GM12878 (cell line): Measurements from ENCODE around the gene EMILIN2. TPM values are rescaled to one million over a fixed set of nuclear protein-coding genes. Genes with fewer than 3 reads are reported as not detected.
A peak's percentile ranks its signal among the peaks of the same experiment; 100 is the strongest.

Experiments used
- ATAC-seq: fragments of 200-7000 bp; cut with Tn5 transposase; 3 replicates; pipeline ENCODE4 v1.9.1; 2020; ENCODE audit warnings: mild to moderate bottlenecking, moderate library complexity
- BruUV-seq: library from RNA; stranded (reverse); fragments of 400-500 nt; replicated peaks from 2 replicates; lab custom pipeline; 2021; lab: Mats Ljungman, UMichigan
- CTCF ChIA-PET: fragments of 300-600 bp; sonication (Branson Sonifier 250); formaldehyde crosslinking; extraction: SDS; loops from one replicate; lab custom pipeline; 2021; ENCODE audit warnings: inconsistent platforms; lab: Yijun Ruan, JAX
- POLR2A ChIA-PET: fragments of 350-600 bp; formaldehyde crosslinking; extraction: SDS; loops from one replicate; lab custom pipeline; 2021; ENCODE audit warnings: inconsistent platforms; lab: Charles Lee
- RAD21 ChIA-PET: fragments of 300-600 bp; sonication (Branson Sonifier 250); formaldehyde crosslinking; loops from one replicate; lab custom pipeline; 2023; ENCODE audit warnings: antibody characterized with exemption; ENCODE audit not compliant: unreplicated experiment; lab: Charles Lee
- SMC1A ChIA-PET: fragments of 300-600 bp; sonication (Branson Sonifier 250); formaldehyde crosslinking; loops from one replicate; lab custom pipeline; 2023; ENCODE audit not compliant: unreplicated experiment, uncharacterized antibody; lab: Charles Lee
- DNase-seq: peaks from one replicate; pipeline ENCODE4 v3.0.0-alpha.2; 2011; ENCODE audit warnings: low read depth, low spot score
- FAIRE-seq: peaks from 3 replicates; lab custom pipeline; 2011; peaks lifted over from hg19 to GRCh38; lab: Jason Lieb, UNC
- H2AFZ ChIP-seq: 2 replicates; pipeline ENCODE4 v1.6.0; 2011; ENCODE audit warnings: low read depth, low read length, control low read depth; ENCODE audit not compliant: control insufficient read depth
- H3K27ac ChIP-seq: 2 replicates; pipeline ENCODE4 v1.5.1; 2011; ENCODE audit warnings: control low read depth; ENCODE audit not compliant: control insufficient read depth, insufficient read depth
- H3K27me3 ChIP-seq, 2 experiments: replicated peaks in 1 of 2; 2 replicates each; pipeline versions ENCODE4 v1.6.0 to v1.6.1; 2011; ENCODE audit warnings: low read length in 1 of 2; ENCODE audit not compliant: control insufficient read depth in 2 of 2, insufficient read depth in 2 of 2
- H3K36me3 ChIP-seq, 2 experiments: 2 replicates each; pipeline ENCODE4 v1.5.1; 2011; ENCODE audit warnings: low read length in 1 of 2; ENCODE audit not compliant: control insufficient read depth in 2 of 2, insufficient read depth in 2 of 2
- H3K4me1 ChIP-seq: 2 replicates; pipeline ENCODE4 v1.6.1; 2011; ENCODE audit warnings: mild to moderate bottlenecking, low read length, moderate library complexity, mixed read lengths; ENCODE audit not compliant: control insufficient read depth, insufficient read depth
- H3K4me2 ChIP-seq: 2 replicates; pipeline ENCODE4 v1.6.0; 2011; ENCODE audit warnings: control low read depth; ENCODE audit not compliant: control insufficient read depth, insufficient read depth
- H3K4me3 ChIP-seq: fragments of 200-600 bp; sonication (generic); 2 replicates; pipeline ENCODE4 v1.5.1; 2016
- H3K79me2 ChIP-seq: 2 replicates; pipeline ENCODE4 v1.6.0; 2011; ENCODE audit warnings: low read length; ENCODE audit not compliant: control insufficient read depth, insufficient read depth
- H3K9ac ChIP-seq: 2 replicates; pipeline ENCODE4 v1.8.0; 2011; ENCODE audit warnings: low read length, control low read depth, mixed read lengths; ENCODE audit not compliant: control insufficient read depth, insufficient read depth
- H3K9me3 ChIP-seq: replicated peaks from 3 replicates; pipeline ENCODE4 v1.5.1; 2011; ENCODE audit warnings: mild to moderate bottlenecking, low read length; ENCODE audit not compliant: control insufficient read depth, insufficient read depth
- H4K20me1 ChIP-seq: 2 replicates; pipeline ENCODE4 v1.6.0; 2011; ENCODE audit not compliant: control insufficient read depth, insufficient read depth
- POLR2A ChIP-seq: IDR thresholded peaks from 2 replicates; pipeline ENCODE4 v1.6.1; 2011; ENCODE audit warnings: low read depth, mild to moderate bottlenecking, low read length
- WGBS: methylation state at CpG from one replicate; pipeline ENCODE4 v1.1.6; 2016; ENCODE audit warnings: low lambda C conversion rate; ENCODE audit not compliant: insufficient replicate concordance, insufficient coverage; ENCODE audit errors: missing lambda C conversion rate; 5-methylcytosine and 5-hydroxymethylcytosine counted together
- in situ Hi-C: fragments of 300-500 bp; cut with MboI; formaldehyde crosslinking; loops from 9 replicates; pipeline ENCODE4 v1.14.3; 2018; ENCODE audit warnings: mixed read lengths
- intact Hi-C: fragments of 100-400 bp; cut with micrococcal nuclease; formaldehyde crosslinking; loops from one replicate; pipeline ENCODE4 v1.14.2; 2022; ENCODE audit not compliant: unreplicated experiment
- polyA plus RNA-seq, 11 experiments: library from polyadenylated mRNA; depleted of rRNA in 4 of 11; unstranded in 6 of 11; stranded (reverse) in 5 of 11; fragments of >200 nt; fragmentation: Nextera tagmentation in 4 of 11; fragmentation: Illumina TruSeq in 1 of 11; extraction: Ambion mirVana in 4 of 11; extraction: Trizol in 1 of 11; gene quantifications; 1 replicate in 1 of 11; 2 replicates in 10 of 11; pipeline versions ENCODE4 v1.2.1 to v1.2.3, GENCODE V29; 2011 to 2016; ENCODE audit warnings: inconsistent platforms in 2 of 11, missing spikeins in 2 of 11, low read depth in 1 of 11
- total RNA-seq, 4 experiments: library from RNA; depleted of rRNA in 3 of 4; stranded (reverse); fragments of >200 nt in 3 of 4; fragmentation: Illumina TruSeq in 1 of 4; extraction: Trizol in 1 of 4; gene quantifications; 2 replicates each; pipeline versions ENCODE4 v1.2.1 to v1.2.3, GENCODE V29; 2013 to 2021
- TF ChIP-seq, protein P1 (sequence below): fragments of 450-650 bp; IDR thresholded peaks from 2 replicates; pipeline ENCODE4 v1.6.1; 2017; ENCODE audit warnings: mild to moderate bottlenecking, moderate library complexity

Gene EMILIN2
- total and polyA plus RNA-seq, 10 of the 15 experiments (the other 5 are each of a cell fraction or from before 2014, with no cell fraction given) = 0.58 to 18.4 (median 5.9) TPM

DNA sequence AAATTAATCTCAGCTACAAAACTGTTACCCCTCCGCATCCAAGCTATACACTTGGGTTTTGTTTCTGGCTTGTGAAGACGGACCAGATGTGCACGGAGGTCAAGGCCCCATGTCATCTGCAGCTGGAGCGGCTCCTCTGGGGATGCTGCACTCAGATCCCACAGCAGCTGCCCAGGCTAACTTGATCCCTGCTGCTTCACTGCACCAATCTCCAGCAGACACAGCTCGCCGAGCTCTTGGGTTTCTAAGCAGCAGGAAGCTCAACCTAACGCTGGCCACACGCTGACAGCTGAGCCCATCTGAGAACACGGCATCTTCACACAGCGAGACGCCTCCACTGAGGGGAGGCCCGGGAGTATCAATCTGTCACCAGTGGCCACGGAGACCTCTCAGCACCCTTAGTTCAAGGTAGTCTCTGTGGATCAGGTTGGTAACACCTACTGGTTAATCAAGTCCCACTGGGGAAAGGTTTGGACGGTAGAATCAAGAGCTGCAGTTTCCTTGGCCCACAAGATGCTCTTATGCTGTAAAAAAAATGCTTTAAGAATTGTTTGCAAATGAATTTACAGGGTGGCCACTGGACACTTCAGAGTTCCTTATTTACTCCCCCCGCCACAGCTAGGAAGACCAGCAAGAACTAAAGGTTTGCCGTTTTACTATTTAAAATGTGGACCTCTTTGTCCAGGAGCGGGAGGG lies 67.5 kb downstream of the EMILIN2 start:
- CTCF ChIA-PET = interaction anchor here (2.2 kb wide), 1 partner anchor 74 kb away, joined by 8 read pairs; no protein-coding TSS in a partner anchor
- WGBS = 93% methylated on average over 17 of the region's 17 CpGs
- Histone ChIP-seq H3K9me3 (no peaks in the 10 kb centered on the region), H3K27me3 (no peaks in the 10 kb centered on the region), H2AFZ (no peak overlapping the region), H3K4me1 (peaks cover 8% of the 10 kb centered on the region), H3K4me2 (no peak overlapping the region), H3K36me3 (peaks cover 9 to 26% of the 10 kb centered on the region in 2 experiments), H3K4me3 (no peak overlapping the region), H3K9ac (no peak overlapping the region), H3K27ac (no peak overlapping the region), H4K20me1 (no peaks in the 10 kb centered on the region), H3K79me2 (no peaks in the 10 kb centered on the region)
- DNase-seq = no peak
- intact Hi-C loops = no loop called here
- RAD21 ChIA-PET = no interaction called here
- peak; percentile 14; the same call in 1 of the 2 replicates for TF ChIP-seq POLR2A
- TF ChIP-seq, protein P1, sequence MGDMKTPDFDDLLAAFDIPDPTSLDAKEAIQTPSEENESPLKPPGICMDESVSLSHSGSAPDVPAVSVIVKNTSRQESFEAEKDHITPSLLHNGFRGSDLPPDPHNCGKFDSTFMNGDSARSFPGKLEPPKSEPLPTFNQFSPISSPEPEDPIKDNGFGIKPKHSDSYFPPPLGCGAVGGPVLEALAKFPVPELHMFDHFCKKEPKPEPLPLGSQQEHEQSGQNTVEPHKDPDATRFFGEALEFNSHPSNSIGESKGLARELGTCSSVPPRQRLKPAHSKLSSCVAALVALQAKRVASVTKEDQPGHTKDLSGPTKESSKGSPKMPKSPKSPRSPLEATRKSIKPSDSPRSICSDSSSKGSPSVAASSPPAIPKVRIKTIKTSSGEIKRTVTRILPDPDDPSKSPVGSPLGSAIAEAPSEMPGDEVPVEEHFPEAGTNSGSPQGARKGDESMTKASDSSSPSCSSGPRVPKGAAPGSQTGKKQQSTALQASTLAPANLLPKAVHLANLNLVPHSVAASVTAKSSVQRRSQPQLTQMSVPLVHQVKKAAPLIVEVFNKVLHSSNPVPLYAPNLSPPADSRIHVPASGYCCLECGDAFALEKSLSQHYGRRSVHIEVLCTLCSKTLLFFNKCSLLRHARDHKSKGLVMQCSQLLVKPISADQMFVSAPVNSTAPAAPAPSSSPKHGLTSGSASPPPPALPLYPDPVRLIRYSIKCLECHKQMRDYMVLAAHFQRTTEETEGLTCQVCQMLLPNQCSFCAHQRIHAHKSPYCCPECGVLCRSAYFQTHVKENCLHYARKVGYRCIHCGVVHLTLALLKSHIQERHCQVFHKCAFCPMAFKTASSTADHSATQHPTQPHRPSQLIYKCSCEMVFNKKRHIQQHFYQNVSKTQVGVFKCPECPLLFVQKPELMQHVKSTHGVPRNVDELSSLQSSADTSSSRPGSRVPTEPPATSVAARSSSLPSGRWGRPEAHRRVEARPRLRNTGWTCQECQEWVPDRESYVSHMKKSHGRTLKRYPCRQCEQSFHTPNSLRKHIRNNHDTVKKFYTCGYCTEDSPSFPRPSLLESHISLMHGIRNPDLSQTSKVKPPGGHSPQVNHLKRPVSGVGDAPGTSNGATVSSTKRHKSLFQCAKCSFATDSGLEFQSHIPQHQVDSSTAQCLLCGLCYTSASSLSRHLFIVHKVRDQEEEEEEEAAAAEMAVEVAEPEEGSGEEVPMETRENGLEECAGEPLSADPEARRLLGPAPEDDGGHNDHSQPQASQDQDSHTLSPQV = no peak
- SMC1A ChIA-PET = interaction anchor here (1.0 to 1.1 kb wide), 2 partner anchors 71 to 147 kb away, joined by 3 read pairs; no protein-coding TSS in a partner anchor
- POLR2A ChIA-PET = no interaction called here
- ATAC-seq = no peak
- in situ Hi-C loops = no loop called here
- no TSS peak for BruUV-seq
- no peak for FAIRE-seq
